Muscle of leg (tissue), 9 donors: ENCODE measurements around the gene STK24. TPM values are rescaled to one million over a fixed set of nuclear protein-coding genes. Genes with fewer than 3 reads are reported as not detected.

Source experiments
- polyA plus RNA-seq, 8 donors: library from polyadenylated mRNA; unstranded; fragments of 120-200 nt; gene quantifications; one replicate each; pipeline versions ENCODE4 v1.2.1 to v1.2.3, GENCODE V29; 2013; ENCODE audit warnings: inconsistent platforms in 1 of 8, low replicate concordance in 1 of 8; ENCODE audit not compliant: insufficient read length in 8 of 8, insufficient read depth in 1 of 8
- total RNA-seq: library from RNA; stranded (reverse); fragments of 120-200 nt; gene quantifications from one replicate; pipeline ENCODE4 v1.2.4, GENCODE V29; 2013

STK24 gene
- total and polyA plus RNA-seq, 9 donors = 36.2 to 61.8 (median 44.1) TPM

Other genes starting within 250 kb of the STK24 start
- 0.04 TPM for gene SLC15A1, start 175.6 kb upstream of the STK24 start, total RNA-seq
- 10 to 100 TPM in 1 of 8 donors, 1 to 10 TPM in 1, under 1 TPM in 5, not detected in 1; 0.09 to 14.1 (median 0.28) TPM for gene SLC15A1, start 175.6 kb upstream of the STK24 start, polyA plus RNA-seq